IPS DF 4.7 (cell line): Measurements from ENCODE around the gene NR5A2.

Experiments
- DNase-seq: peaks from one replicate; pipeline ENCODE4 v3.0.0-alpha.2; 2013; ENCODE audit warnings: low spot score; ENCODE audit errors: extremely low read depth

NR5A2 gene

GRCh38 chr1:200072636-200073285 is 45.3 kb downstream of the NR5A2 start:
- DNase-seq = no peak

DNA sequence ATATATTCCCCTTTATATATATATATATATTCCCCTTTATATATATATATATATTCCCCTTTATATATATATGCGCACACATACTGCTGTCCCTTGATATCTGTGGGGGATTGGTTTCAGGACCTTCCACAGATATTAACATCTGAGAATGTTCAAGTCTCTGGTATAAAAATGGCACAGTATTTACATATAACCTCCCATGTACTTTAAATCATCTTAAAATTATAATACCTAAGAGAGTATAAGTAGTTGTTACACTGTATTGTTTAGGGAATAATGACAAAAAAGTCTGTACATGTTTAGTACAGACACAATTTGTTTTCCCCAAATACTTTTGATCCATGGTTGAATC is 45.8 kb downstream of the NR5A2 start:
- DNase-seq = no peak

DNA sequence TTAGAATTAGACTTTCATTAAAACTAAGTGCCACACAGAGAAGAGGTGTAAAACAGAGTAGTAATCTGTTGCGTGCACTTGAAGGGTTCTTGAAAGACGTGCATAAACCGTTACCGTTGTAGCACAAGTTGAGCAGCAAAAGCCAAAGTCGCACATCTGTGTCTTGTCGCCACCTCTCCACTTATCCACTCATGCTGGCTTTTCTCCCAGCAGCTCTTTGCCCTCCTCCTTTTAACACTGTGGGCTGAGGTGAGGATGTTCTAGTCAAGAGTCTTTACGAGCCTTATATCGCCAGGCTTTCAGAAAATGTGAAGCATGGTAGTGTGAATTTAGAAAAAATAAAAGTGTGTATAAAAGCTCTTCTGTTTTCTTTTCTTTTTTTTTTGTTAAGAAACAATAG is 48.0 kb downstream of the NR5A2 start:
- DNase-seq = no peak

DNA sequence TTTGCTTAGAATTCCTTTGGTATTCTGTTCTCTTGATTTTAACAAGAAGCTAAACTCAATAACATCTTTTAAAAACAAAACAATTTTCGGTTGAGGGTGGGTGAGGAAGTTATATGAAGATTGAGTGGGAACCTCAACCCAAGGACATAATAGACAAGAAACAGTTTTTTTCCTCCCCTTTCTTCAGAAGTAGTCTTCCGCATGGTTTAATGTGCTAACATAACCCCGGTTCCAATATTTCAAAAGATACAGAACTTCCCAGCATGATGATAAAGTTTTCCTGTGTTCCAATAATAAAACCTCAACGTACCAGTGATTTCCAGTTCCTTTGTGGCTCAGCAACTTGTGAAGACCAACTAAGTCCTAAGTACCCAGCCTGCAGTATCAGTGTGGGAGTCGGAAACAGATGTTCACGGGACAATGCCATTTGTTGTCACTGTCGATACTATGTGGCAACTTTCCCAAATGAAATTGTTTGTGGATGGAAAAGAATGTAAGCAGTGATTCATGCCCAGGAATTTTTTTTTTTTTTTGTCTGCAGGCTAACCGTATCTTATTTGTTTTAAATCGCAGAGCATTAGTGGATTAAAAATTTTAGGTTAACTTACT is 48.5 kb downstream of the NR5A2 start:
- no peak for DNase-seq

DNA sequence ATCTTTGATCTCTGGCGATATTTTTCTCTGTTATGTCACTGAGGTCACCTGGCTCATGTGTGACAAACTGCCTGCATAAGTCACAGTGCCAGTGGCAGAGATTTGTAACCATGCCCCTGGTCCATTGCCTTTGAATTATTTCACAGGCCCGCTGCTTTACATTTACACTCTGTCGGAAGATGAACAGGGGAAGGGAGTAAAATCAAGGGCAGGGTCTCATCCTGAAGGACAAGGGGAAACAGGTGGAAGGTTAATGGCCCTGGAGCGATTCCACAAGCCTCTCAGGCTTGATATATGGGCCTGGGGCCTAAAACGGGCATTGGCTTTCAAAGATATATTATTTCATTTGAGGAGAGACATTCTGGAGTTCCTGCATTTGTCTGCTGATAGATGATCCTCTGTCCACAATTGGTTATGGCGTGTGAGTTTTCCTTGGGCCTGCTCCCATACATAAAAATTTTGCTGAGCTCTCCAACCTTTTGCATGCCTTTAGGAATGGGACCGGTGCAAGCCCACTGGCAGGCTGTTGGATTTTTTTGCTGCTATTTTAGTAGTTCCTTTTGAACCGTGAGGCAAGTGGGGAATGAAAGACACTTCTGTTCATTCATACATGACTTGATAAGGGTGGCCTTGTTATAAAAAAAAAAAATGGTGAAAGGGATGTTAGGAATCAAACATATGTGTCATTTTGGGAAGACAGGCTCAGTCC is 51.9 kb downstream of the NR5A2 start:
- DNase-seq = no peak

- no peak for DNase-seq
Observed at GRCh38 chr1:200081151-200081968, 53.9 kb downstream of the NR5A2 start.

GRCh38 chr1:200081969-200082245 is 54.4 kb downstream of the NR5A2 start:
- no peak for DNase-seq

DNA sequence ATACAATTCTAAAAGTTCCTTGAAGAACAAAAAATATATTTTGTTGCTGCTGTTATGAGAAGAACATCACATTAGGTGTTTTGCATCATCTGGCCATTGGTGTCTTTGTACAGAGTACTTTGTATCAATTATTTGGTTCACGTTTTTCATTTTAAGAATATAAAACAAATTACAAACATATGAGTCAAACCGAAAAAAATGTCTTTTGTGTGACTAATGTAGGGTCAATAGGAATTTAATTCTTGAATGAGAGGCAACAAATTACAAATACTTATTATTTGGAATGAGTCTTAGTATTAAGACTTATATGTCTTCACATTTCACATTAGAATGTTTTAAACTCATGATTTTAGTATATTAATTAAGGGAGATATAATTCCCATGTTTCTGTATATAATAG is 54.8 kb downstream of the NR5A2 start:
- no peak for DNase-seq

GRCh38 chr1:200090252-200091159 is 63.0 kb downstream of the NR5A2 start:
- DNase-seq = no peak

DNA sequence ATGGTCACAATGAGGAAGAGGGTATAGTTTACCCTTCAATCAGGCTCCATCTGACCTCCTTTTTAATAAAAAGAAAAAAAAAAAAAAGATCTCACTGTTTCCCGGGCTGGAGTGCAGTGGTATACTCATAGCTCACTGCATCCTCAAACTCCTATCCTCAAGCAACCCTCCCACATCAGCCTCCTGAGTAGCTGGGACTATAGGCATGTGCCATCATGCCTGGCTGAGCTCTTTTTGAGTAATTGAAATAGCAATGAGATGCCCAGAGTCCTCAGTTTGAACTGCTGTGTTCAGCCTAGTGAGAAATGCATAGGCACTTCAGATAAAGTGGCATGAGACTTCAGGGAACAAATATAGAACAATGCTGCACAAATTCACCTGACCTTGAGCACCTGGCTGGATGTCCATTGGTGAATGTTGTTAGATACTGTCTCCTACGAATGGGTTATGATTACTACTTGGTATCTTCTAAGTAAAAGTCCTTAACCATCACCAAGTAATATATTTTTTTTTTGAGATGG is 67.6 kb downstream of the NR5A2 start:
- no peak for DNase-seq

- no peak for DNase-seq
Observed at GRCh38 chr1:200096774-200097173, 69.3 kb downstream of the NR5A2 start.

- no peak for DNase-seq
Observed at GRCh38 chr1:200099040-200099439, 71.5 kb downstream of the NR5A2 start.

GRCh38 chr1:200103966-200104583 is 76.6 kb downstream of the NR5A2 start:
- no peak for DNase-seq

DNA sequence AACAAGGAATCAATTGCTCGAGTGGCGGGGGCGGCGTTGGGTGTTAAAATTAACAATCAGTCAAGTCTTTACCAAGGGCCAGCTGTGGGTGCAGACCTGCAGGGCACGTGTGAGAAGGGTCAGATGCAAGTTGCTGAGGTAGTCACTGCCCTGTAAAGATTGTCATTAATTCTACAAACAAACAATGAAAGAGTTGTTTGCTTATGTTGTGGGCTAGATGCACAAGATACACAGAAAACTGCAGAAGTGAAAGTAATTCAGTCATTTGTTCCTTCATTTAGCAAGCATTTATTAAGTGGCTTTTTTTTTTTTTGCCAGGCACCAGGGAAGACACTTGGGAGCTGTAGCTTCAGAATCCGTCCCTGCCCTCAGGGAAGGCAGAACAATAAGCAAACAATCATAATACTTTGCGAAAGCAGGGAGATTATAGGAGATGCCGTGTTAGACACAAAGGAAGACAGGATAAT is 79.5 kb downstream of the NR5A2 start:
- no peak for DNase-seq

DNA sequence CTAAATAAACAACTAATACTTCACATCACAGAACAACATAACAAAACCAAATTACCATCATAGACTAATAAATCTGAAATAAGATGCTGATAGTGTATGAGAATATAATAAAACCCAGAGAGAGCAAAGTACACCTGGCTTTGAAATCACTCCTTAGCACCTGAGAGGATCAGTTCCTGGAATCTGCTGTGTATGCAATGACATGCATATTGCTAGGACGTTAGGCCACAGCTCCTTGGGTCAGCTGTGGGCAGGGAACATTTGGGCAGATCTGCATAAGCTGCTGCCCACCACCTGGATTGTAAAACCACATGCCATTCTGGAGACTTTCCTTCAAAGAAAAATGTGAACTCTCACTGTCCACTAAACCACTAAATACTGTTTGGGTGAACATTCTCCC is 81.1 kb downstream of the NR5A2 start:
- DNase-seq = no peak

DNA sequence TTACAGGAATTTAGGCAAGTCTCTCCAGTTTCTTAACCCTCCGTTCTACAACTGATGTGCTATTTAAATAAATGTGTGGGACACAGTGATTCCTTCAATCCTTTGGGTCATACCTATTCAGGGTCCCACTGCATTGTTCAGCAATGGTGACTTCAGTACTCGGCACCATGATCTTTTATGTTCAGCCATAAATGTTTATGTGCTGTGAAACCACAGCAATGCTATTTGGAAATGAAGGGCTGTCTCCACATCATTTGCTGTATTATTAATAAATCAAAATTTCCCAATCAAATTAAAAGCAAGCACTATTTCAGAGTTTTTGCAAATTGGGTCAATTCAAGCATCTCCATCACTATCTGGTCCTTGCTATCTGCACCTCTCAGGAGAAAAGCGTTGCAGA is 84.8 kb downstream of the NR5A2 start:
- DNase-seq = no peak

DNA sequence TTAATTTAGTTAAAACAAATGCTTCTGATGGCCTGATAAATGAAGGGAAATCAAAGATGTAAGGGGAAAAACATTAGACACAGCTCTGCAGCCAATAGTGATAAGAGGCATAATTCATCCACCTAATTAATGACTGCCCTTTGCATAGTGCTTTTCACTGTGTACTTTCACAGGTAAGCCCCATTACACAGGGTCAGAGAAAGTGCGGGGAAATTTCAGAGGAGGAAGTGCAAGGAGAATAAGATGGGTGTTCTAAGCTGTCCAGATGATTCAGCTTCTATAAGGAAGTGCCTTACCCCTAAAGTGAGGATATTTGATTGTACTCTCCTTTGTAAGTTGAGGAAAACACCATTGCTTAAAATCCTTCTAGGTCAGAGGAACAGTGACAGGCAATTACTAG is 88.0 kb downstream of the NR5A2 start:
- DNase-seq = no peak

- no peak for DNase-seq
Observed at GRCh38 chr1:200116324-200116723, 88.8 kb downstream of the NR5A2 start.

DNA sequence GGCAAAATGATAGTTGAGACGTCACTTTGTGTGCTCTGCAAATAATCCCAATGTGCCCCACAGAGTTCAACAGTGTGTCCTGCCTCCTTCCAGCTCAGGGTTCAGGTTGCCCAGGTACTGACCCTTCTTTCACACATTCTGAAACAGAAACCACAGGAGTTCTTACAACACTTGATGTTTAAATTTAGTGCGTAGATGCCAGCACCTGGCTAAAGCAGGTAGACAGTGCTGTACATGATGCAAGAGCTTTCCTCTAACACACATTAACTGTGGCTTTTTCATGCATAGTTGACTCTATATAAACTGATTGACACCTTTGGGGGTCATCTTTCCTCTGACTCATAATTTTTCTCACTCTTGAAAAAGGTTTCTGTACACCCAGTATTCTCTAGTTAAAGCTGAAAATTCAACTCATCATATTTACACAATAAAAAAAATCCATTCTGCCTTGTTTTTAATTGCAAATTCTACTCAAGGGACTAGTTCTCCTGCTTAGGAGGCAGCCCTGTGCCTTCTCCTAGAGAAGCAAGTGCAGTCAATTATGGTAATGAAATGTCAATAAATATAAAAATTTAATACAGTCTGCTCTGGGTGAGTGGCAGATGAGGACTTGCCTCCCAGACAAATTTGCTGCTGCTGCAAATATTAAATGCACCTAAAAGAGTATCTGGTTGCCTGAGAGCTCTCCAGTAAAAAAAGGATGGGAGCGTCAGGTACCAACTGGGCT is 91.4 kb downstream of the NR5A2 start:
- no peak for DNase-seq

DNA sequence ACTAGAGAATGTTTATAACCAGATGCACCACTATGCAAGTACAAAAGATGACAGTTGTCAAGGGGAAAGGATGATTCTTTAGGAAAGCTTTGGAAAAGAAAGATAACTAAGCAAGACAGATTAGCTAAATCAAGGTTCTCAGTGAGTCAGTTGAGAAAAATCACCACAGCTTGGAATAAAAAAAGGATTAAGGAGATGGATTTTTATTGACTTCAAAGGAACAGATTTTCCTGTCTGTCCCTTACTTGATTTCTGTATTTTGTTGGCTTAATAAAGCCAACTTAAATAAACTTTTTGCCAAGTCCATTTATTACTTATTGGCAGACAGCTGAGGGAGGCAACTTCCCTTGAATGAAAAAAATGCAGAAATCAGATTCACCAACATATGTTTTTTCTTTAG is 93.9 kb downstream of the NR5A2 start:
- no peak for DNase-seq
